HEK293T (cell line): Measurements from ENCODE around the gene CLDND1.
A peak's percentile ranks its signal among the peaks of the same experiment; 100 is the strongest.

Experiments used
- CTCF ChIA-PET: fragments of 350-600 bp; formaldehyde crosslinking; extraction: SDS; loops from one replicate; lab custom pipeline; 2021; ENCODE audit warnings: antibody characterized with exemption, inconsistent platforms; lab: Yijun Ruan, JAX
- POLR2A ChIA-PET: fragments of 350-600 bp; formaldehyde crosslinking; extraction: SDS; loops from one replicate; lab custom pipeline; 2020; ENCODE audit warnings: antibody characterized with exemption, inconsistent platforms; lab: Yijun Ruan, JAX
- DNase-seq: peaks from one replicate; pipeline ENCODE4 v3.0.0; 2012; ENCODE audit warnings: mixed read lengths; ENCODE audit errors: extremely low spot score
- ARNT ChIP-seq: fragments of 450-650 bp; IDR thresholded peaks from 2 replicates; pipeline ENCODE4 v1.6.1; 2017; ENCODE audit warnings: mild to moderate bottlenecking
- BHLHE40 ChIP-seq: fragments of 450-650 bp; IDR thresholded peaks from 2 replicates; pipeline ENCODE4 v1.6.1; 2016; ENCODE audit warnings: mild to moderate bottlenecking, moderate library complexity, borderline replicate concordance
- CTBP1 ChIP-seq: fragments of 450-650 bp; IDR thresholded peaks from 2 replicates; pipeline ENCODE4 v1.6.1; 2016; ENCODE audit warnings: borderline replicate concordance
- ELF4 ChIP-seq: fragments of 450-650 bp; IDR thresholded peaks from 2 replicates; pipeline ENCODE4 v1.6.1; 2017; ENCODE audit warnings: antibody characterized with exemption
- FOXA1 ChIP-seq: fragments of 450-650 bp; IDR thresholded peaks from 2 replicates; pipeline ENCODE4 v1.6.1; 2016; ENCODE audit warnings: mild to moderate bottlenecking
- FOXK2 ChIP-seq: fragments of 450-650 bp; IDR thresholded peaks from 2 replicates; pipeline ENCODE4 v1.6.1; 2016; ENCODE audit warnings: mild to moderate bottlenecking
- FOXM1 ChIP-seq: fragments of 450-650 bp; IDR thresholded peaks from 2 replicates; pipeline ENCODE4 v1.6.1; 2017; ENCODE audit warnings: mild to moderate bottlenecking, borderline replicate concordance
- HDGF ChIP-seq: fragments of 450-650 bp; IDR thresholded peaks from 2 replicates; pipeline ENCODE4 v1.6.1; 2017; ENCODE audit warnings: antibody characterized with exemption, borderline replicate concordance
- L3MBTL2 ChIP-seq: fragments of 450-650 bp; conservative IDR thresholded peaks from 2 replicates; pipeline ENCODE4 v1.6.1; 2016; ENCODE audit warnings: mild to moderate bottlenecking
- LEF1 ChIP-seq: fragments of 450-650 bp; IDR thresholded peaks from 2 replicates; pipeline ENCODE4 v1.6.1; 2017; ENCODE audit warnings: mild to moderate bottlenecking, borderline replicate concordance
- NFRKB ChIP-seq: fragments of 450-650 bp; IDR thresholded peaks from 2 replicates; pipeline ENCODE4 v1.6.1; 2016; ENCODE audit warnings: mild to moderate bottlenecking, moderate library complexity
- SP1 ChIP-seq: fragments of 450-650 bp; IDR thresholded peaks from 2 replicates; pipeline ENCODE4 v1.6.1; 2017
- SUZ12 ChIP-seq: fragments of 450-650 bp; IDR thresholded peaks from 2 replicates; pipeline ENCODE4 v1.6.1; 2016; ENCODE audit warnings: mild to moderate bottlenecking
- TARDBP ChIP-seq: fragments of 450-650 bp; IDR thresholded peaks from 2 replicates; pipeline ENCODE4 v1.6.1; 2016
- ZNF384 ChIP-seq: fragments of 450-650 bp; IDR thresholded peaks from 2 replicates; pipeline ENCODE4 v1.6.1; 2016
- TF ChIP-seq, protein P1 (sequence below): fragments of 450-650 bp; IDR thresholded peaks from 2 replicates; pipeline ENCODE4 v1.6.1; 2016

The CLDND1 gene

GRCh38 chr3:98522544-98523281 is at the start of gene CLDND1:
Gene CLDND1, minus strand, starts transcription at chr3:98522902. Its CDS starts 1,478 bp downstream, at chr3:98521424.
- DNase-seq: peak; percentile 93
- ChIA-PET CTCF (no interaction called here), POLR2A (interaction anchor here (0.8 to 1.2 kb wide), 6 partner anchors 10 to 70 kb away, joined by 3 to 7 read pairs (median 4); partner anchors contain the start of gene CPOX)
- TF ChIP-seq ELF4: peak; percentile 35; the same call in 1 of the 2 replicates
- 0 out of 2 replicates have a peak, but pooled peaks have one; percentile 59 for TF ChIP-seq SUZ12
- no peak for TF ChIP-seq TARDBP
- TF ChIP-seq, protein P1, sequence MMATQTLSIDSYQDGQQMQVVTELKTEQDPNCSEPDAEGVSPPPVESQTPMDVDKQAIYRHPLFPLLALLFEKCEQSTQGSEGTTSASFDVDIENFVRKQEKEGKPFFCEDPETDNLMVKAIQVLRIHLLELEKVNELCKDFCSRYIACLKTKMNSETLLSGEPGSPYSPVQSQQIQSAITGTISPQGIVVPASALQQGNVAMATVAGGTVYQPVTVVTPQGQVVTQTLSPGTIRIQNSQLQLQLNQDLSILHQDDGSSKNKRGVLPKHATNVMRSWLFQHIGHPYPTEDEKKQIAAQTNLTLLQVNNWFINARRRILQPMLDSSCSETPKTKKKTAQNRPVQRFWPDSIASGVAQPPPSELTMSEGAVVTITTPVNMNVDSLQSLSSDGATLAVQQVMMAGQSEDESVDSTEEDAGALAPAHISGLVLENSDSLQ: peak; percentile 53
- no peak for TF ChIP-seq HDGF

DNA sequence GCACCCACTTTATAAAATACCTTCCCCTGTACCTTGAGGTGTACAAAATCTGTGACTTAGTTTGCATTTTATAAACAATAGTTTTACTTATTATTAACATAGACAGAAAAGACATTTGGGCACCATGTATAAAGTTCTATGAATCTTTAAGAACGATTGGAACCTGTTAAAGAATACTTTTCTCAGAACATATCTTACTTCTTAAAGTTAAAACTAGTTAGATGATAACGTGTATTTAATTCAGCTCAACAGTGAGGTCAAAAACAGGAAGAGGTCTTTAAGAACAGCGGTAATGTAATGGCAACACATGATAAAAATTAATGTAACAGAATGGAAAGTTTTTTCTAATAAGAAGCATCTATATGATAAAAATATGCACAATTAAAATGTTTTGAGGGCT is 45.7 kb upstream of the CLDND1 start:
- ChIA-PET CTCF (no interaction called here), POLR2A (no interaction called here)
- no peak for DNase-seq
- no peak for TF ChIP-seq ZNF384
- TF ChIP-seq FOXA1: no peak
- TF ChIP-seq BHLHE40: no peak
- TF ChIP-seq FOXK2: no peak
- TF ChIP-seq CTBP1: no peak
- no peak for TF ChIP-seq ELF4
- no peak for TF ChIP-seq ARNT
- TF ChIP-seq LEF1: no peak
- TF ChIP-seq FOXM1: no peak
- TF ChIP-seq SP1: no peak
- no peak for TF ChIP-seq TARDBP
- TF ChIP-seq L3MBTL2: no peak
- TF ChIP-seq HDGF: no peak
- TF ChIP-seq, protein P1: no peak
- TF ChIP-seq SUZ12: no peak
- TF ChIP-seq NFRKB: no peak

GRCh38 chr3:98567666-98568270 is 45.1 kb upstream of the CLDND1 start:
- no peak for DNase-seq
- TF ChIP-seq HDGF: no peak
- TF ChIP-seq L3MBTL2: no peak
- no peak for TF ChIP-seq ELF4
- TF ChIP-seq SP1: no peak
- no peak for TF ChIP-seq NFRKB
- TF ChIP-seq BHLHE40: no peak
- TF ChIP-seq ARNT: no peak
- no peak for TF ChIP-seq CTBP1
- TF ChIP-seq ZNF384: no peak
- TF ChIP-seq, protein P1: no peak
- no peak for TF ChIP-seq FOXA1
- no peak for TF ChIP-seq FOXM1
- no peak for TF ChIP-seq FOXK2
- POLR2A ChIA-PET: no interaction called here
- CTCF ChIA-PET: no interaction called here

DNA sequence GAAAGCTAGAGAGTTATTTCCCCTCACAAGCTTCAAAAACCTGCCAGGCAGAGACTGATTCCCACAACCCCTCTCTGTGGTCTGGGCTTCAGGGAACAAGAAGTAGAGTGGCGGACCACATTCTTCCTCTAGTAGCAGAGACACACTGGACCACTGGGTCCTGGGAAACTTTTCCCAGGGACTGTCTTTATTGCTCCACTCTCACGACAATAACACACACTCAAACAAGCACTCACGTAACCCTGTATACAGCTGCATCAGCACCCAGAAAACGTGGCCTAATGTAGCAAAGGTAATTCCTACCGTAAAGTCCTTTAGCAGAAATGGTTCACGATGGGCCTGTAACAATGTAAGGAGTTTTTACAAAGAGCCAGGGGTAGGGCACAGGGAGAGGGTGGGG is 43.1 kb upstream of the CLDND1 start:
- CTCF ChIA-PET: no interaction called here
- POLR2A ChIA-PET: no interaction called here
- DNase-seq: no peak
- no peak for TF ChIP-seq CTBP1

GRCh38 chr3:98565237-98565643 is 42.5 kb upstream of the CLDND1 start:
- DNase-seq: no peak
- POLR2A ChIA-PET: no interaction called here
- TF ChIP-seq FOXM1 (no peak), LEF1 (no peak), CTBP1 (peak; percentile 84; the same call in 1 of the 2 replicates), NFRKB (no peak), ELF4 (no peak), BHLHE40 (no peak), ARNT (no peak), FOXK2 (no peak)
- TF ChIP-seq, protein P1: peak; percentile 85
- CTCF ChIA-PET: no interaction called here
